Mesendoderm (in vitro differentiated cells): Measurements from ENCODE around the gene CALD1.

Experiments
- DNase-seq: peaks from one replicate; pipeline ENCODE4 v3.0.0; 2013
- H2AK5ac ChIP-seq: 2 replicates; pipeline ENCODE4 v1.6.1; 2013; ENCODE audit warnings: low read length, inconsistent platforms
- H2BK120ac ChIP-seq: 2 replicates; pipeline ENCODE4 v1.6.1; 2013; ENCODE audit warnings: low read depth, mild to moderate bottlenecking, low read length, moderate library complexity, mixed read lengths
- H2BK15ac ChIP-seq: replicated peaks from 2 replicates; pipeline ENCODE4 v1.6.1; 2013; ENCODE audit warnings: low read depth, mild to moderate bottlenecking, moderate library complexity
- H2BK5ac ChIP-seq: 2 replicates; pipeline ENCODE4 v1.6.1; 2013; ENCODE audit warnings: low read length, inconsistent platforms
- H3K18ac ChIP-seq: 2 replicates; pipeline ENCODE4 v1.6.1; 2013; ENCODE audit warnings: mild to moderate bottlenecking, low read length, mixed read lengths
- H3K23ac ChIP-seq: one replicate; pipeline ENCODE4 v1.6.1; 2013; ENCODE audit warnings: low read length
- H3K27ac ChIP-seq: 2 replicates; pipeline ENCODE4 v1.5.1; 2013; ENCODE audit warnings: low read depth, mild to moderate bottlenecking, inconsistent platforms, low read length, moderate library complexity
- H3K27me3 ChIP-seq: 2 replicates; pipeline ENCODE4 v1.6.1; 2013; ENCODE audit warnings: low read length, control low read depth, mild to moderate bottlenecking, inconsistent platforms; ENCODE audit not compliant: insufficient read depth, poor library complexity
- H3K36me3 ChIP-seq: 2 replicates; pipeline ENCODE4 v1.6.1; 2013; ENCODE audit warnings: low read length, inconsistent platforms; ENCODE audit not compliant: control insufficient read depth, insufficient read depth
- H3K4ac ChIP-seq: one replicate; pipeline ENCODE4 v1.6.1; 2013; ENCODE audit warnings: low read depth, mild to moderate bottlenecking, low read length, moderate library complexity
- H3K4me1 ChIP-seq: 2 replicates; pipeline ENCODE4 v1.6.1; 2013; ENCODE audit warnings: low read depth, low read length, inconsistent platforms; ENCODE audit not compliant: control insufficient read depth
- H3K4me2 ChIP-seq: 2 replicates; pipeline ENCODE4 v1.6.1; 2013; ENCODE audit warnings: low read length
- H3K4me3 ChIP-seq: 2 replicates; pipeline ENCODE4 v1.5.1; 2013; ENCODE audit warnings: mild to moderate bottlenecking, low read length
- H3K56ac ChIP-seq: one replicate; pipeline ENCODE4 v1.6.1; 2013; ENCODE audit warnings: low read length
- H3K79me1 ChIP-seq: 2 replicates; pipeline ENCODE4 v1.6.1; 2013; ENCODE audit warnings: low read length, inconsistent platforms
- H3K79me2 ChIP-seq: 2 replicates; pipeline ENCODE4 v1.6.1; 2013; ENCODE audit warnings: mild to moderate bottlenecking, low read length; ENCODE audit not compliant: control insufficient read depth, insufficient read depth
- H3K9ac ChIP-seq: 2 replicates; pipeline ENCODE4 v1.6.1; 2013; ENCODE audit warnings: low read length, inconsistent platforms
- H4K5ac ChIP-seq: one replicate; pipeline ENCODE4 v1.6.1; 2013; ENCODE audit warnings: low read length
- H4K8ac ChIP-seq: one replicate; pipeline ENCODE4 v1.6.1; 2013; ENCODE audit warnings: low read depth, mild to moderate bottlenecking, control low read depth, low read length, moderate library complexity
- WGBS: extraction: QIAGEN DNeasy Blood & Tissue Kit; methylation state at CpG from one replicate; pipeline ENCODE4 v1.1.7; 2013; ENCODE audit warnings: low lambda C conversion rate, missing lambda C conversion rate; ENCODE audit not compliant: insufficient coverage; ENCODE audit errors: extremely low coverage; 5-methylcytosine and 5-hydroxymethylcytosine counted together

The CALD1 gene

DNA sequence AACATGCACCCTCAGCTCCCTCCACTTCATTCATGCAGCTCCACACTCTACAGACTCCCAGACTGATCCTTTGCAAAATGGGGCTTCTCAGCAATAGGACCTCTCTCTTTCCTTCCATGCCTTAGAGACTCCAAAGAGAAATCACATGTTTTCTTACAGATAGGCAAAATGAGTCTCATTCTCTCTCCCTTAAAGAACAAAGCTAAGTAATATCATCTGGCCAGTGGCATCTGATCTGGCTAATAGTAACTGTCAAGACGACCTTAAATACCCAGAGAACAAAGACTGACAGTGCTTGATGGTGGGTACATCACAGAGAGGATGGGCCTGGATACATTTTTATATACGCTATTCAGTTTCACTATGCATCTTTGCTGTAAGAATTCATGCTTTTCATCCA lies 43.1 kb upstream of the CALD1 start:
- DNase-seq: no peak
- no CpG with 5 or more reads among the region's 2 CpGs for WGBS
- Histone ChIP-seq H2AK5ac (no peak overlapping the region), H3K18ac (no peak overlapping the region), H2BK120ac (no peak overlapping the region), H4K5ac (no peak overlapping the region), H4K8ac (no peak overlapping the region), H3K9ac (no peak overlapping the region), H3K4me2 (no peak overlapping the region), H3K23ac (no peak overlapping the region), H3K4ac (no peak overlapping the region), H2BK5ac (no peak overlapping the region), H3K56ac (no peak overlapping the region), H3K27ac (no peak overlapping the region), H2BK15ac (no peak overlapping the region), H3K4me3 (no peak overlapping the region), H3K4me1 (no peaks in the 10 kb centered on the region), H3K79me2 (no peaks in the 10 kb centered on the region), H3K36me3 (no peaks in the 10 kb centered on the region), H3K27me3 (no peaks in the 10 kb centered on the region), H3K79me1 (no peaks in the 10 kb centered on the region)

GRCh38 chr7:134737566-134738345 lies 41.7 kb upstream of the CALD1 start:
- no peak overlapping the region for H4K8ac ChIP-seq
- H3K36me3 ChIP-seq: no peaks in the 10 kb centered on the region
- no peak overlapping the region for H4K5ac ChIP-seq
- H3K18ac ChIP-seq: no peak overlapping the region
- no peak overlapping the region for H3K4me2 ChIP-seq
- H2BK120ac ChIP-seq: no peak overlapping the region
- H3K27me3 ChIP-seq: no peaks in the 10 kb centered on the region
- no peak for DNase-seq
- no peak overlapping the region for H3K4me3 ChIP-seq
- H3K79me1 ChIP-seq: no peaks in the 10 kb centered on the region
- WGBS: no CpG with 5 or more reads among the region's 7 CpGs
- no peak overlapping the region for H3K9ac ChIP-seq
- H2AK5ac ChIP-seq: no peak overlapping the region
- no peak overlapping the region for H3K56ac ChIP-seq
- H3K4ac ChIP-seq: no peak overlapping the region
- H3K79me2 ChIP-seq: no peaks in the 10 kb centered on the region
- no peak overlapping the region for H3K23ac ChIP-seq
- H2BK15ac ChIP-seq: no peak overlapping the region
- H2BK5ac ChIP-seq: no peak overlapping the region
- no peak overlapping the region for H3K27ac ChIP-seq
- no peaks in the 10 kb centered on the region for H3K4me1 ChIP-seq

DNA sequence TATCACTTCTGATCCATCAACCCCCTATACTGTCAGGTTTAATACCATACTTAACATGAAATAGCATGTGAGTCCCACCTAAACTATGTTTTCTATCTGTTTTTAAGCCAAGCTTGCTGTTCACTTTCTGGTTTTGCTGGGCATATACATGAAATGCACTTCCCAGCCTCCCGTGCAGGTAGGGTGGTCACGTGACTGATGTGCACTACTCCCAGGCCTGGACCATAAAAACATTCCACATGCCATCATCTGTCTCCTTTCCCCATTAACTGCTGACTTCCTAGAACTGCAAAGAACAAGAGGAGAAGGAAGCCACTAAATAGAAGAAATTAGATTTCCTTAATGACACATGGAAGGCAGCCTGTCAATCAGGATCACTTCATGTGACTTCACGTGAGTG lies 40.1 kb upstream of the CALD1 start:
- no peak overlapping the region for H3K9ac ChIP-seq
- no peak overlapping the region for H3K27ac ChIP-seq
- DNase-seq: no peak
- no peak overlapping the region for H4K5ac ChIP-seq
- WGBS: no CpG with 5 or more reads among the region's 3 CpGs
- H2BK120ac ChIP-seq: no peak overlapping the region
- H3K4ac ChIP-seq: no peak overlapping the region
- no peak overlapping the region for H3K4me2 ChIP-seq
- no peaks in the 10 kb centered on the region for H3K4me1 ChIP-seq
- H2BK5ac ChIP-seq: no peak overlapping the region
- H2AK5ac ChIP-seq: no peak overlapping the region
- no peak overlapping the region for H3K4me3 ChIP-seq
- H3K18ac ChIP-seq: no peak overlapping the region
- no peak overlapping the region for H3K56ac ChIP-seq
- H3K23ac ChIP-seq: no peak overlapping the region
- H3K79me2 ChIP-seq: no peaks in the 10 kb centered on the region
- H2BK15ac ChIP-seq: no peak overlapping the region
- no peaks in the 10 kb centered on the region for H3K27me3 ChIP-seq
- H3K79me1 ChIP-seq: no peaks in the 10 kb centered on the region
- no peaks in the 10 kb centered on the region for H3K36me3 ChIP-seq
- H4K8ac ChIP-seq: no peak overlapping the region

DNA sequence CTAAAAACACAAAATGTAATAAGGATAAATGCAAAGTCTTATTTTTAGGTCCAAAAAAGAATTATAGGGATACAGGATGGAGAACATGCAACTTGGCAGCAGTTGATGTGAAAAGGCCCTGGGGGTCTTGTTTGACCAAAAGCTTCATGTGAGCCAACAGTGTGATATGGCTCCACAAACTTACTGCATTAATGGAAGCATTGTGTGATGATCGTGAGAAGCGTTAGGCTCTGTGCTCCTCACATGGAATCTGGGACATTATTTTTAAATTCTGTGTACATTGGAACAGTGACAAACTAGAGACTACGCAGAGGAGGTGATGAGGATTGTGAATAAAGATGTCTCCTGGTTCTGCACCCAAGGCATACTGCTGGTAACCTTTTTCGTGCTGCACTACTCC lies 39.1 kb upstream of the CALD1 start:
- no CpG with 5 or more reads among the region's 4 CpGs for WGBS
- DNase-seq: no peak

DNA sequence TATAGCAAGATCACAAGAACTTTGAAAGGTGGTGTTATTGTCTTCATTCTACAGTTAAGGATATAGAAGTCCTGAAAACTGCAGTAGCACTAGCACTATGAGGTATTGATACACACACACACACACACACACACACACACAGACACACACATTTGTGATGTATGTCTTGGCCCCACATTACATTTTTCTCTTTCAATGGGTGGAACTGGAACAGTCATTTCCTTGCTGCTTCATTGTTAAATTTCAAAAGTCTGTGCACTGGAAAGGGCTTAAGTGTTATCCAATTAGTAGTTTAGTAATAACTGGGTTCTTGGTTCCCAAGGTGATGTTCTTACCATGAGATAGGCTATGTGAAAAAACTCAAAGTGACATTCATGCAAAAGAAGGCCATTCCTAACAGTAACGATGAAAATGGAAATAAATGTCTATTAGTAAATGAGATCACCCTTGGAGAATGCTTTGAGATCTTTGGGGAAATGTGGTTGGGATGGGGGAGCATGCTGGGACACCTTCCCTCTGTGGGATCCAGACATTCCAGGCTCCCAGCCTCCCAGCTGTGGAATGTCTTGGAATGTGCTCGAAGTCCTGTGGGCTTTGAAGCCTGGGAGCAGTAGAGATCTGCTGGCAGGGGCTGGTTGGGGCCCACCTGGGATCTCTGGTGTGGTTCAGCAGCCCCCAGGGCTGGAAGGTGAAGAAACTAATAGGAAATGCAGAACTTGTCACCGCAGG lies 37.4 kb upstream of the CALD1 start:
- Histone ChIP-seq H3K79me1 (no peaks in the 10 kb centered on the region), H2AK5ac (no peak overlapping the region), H3K27ac (peak overlapping the region; percentile 90), H3K27me3 (no peaks in the 10 kb centered on the region), H3K4ac (no peak overlapping the region), H3K36me3 (no peaks in the 10 kb centered on the region), H3K79me2 (no peaks in the 10 kb centered on the region), H3K18ac (peak overlapping the region; percentile 98), H2BK5ac (no peak overlapping the region), H4K5ac (no peak overlapping the region), H3K23ac (no peak overlapping the region), H3K4me2 (no peak overlapping the region), H4K8ac (no peak overlapping the region), H3K9ac (no peak overlapping the region), H2BK15ac (no peak overlapping the region), H3K56ac (no peak overlapping the region), H3K4me3 (no peak overlapping the region), H2BK120ac (no peak overlapping the region), H3K4me1 (no peaks in the 10 kb centered on the region)
- WGBS: no CpG with 5 or more reads among the region's 3 CpGs
- DNase-seq: peak; percentile 98

More for the DNA sequence above, 39.1 kb upstream of the CALD1 start:
- Histone ChIP-seq H3K79me1 (no peaks in the 10 kb centered on the region), H3K4me1 (no peaks in the 10 kb centered on the region), H3K9ac (no peak overlapping the region), H2BK5ac (no peak overlapping the region), H3K56ac (no peak overlapping the region), H3K4me3 (no peak overlapping the region), H3K23ac (no peak overlapping the region), H3K4ac (peak overlapping the region; percentile 24), H3K4me2 (no peak overlapping the region), H2BK120ac (no peak overlapping the region), H3K27ac (no peak overlapping the region), H4K8ac (no peak overlapping the region), H3K79me2 (no peaks in the 10 kb centered on the region), H3K27me3 (no peaks in the 10 kb centered on the region), H3K18ac (peak overlapping the region; percentile 45), H2AK5ac (no peak overlapping the region), H4K5ac (no peak overlapping the region), H2BK15ac (no peak overlapping the region), H3K36me3 (no peaks in the 10 kb centered on the region)
